Measurements from ENCODE around the gene MORN5. TPM values are rescaled to one million over a fixed set of nuclear protein-coding genes. Genes with fewer than 3 reads are reported as not detected.

The MORN5 gene
- total and polyA plus RNA-seq, 10 of the 15 experiments (the other 5 are each of a cell fraction or from before 2014, with no cell fraction given) = not detected

GRCh38 chr9:122134822-122135528 lies 24.7 kb upstream of the MORN5 start:
- Histone ChIP-seq H3K4me1 (ENCODE audit: control insufficient read depth, insufficient read depth, low read length) (no peaks in the 10 kb centered on the region), H3K27ac (ENCODE audit: control insufficient read depth, insufficient read depth) (no peak overlapping the region), H3K79me2 (ENCODE audit: control insufficient read depth, insufficient read depth, low read length) (no peaks in the 10 kb centered on the region), H2AFZ (ENCODE audit: control insufficient read depth, low read depth, low read length) (no peak overlapping the region), H3K4me2 (ENCODE audit: control insufficient read depth, insufficient read depth) (no peak overlapping the region), H3K9me3 (replicated peaks; ENCODE audit: control insufficient read depth, insufficient read depth, low read length) (no peaks in the 10 kb centered on the region), H3K27me3 (replicated peaks in 1 of 2; ENCODE audit: control insufficient read depth in 2 of 2, insufficient read depth in 2 of 2, low read length in 1 of 2) (peaks cover 0 to 2% of the 10 kb centered on the region in 2 experiments; a peak in 2 of 4 replicates), H4K20me1 (ENCODE audit: control insufficient read depth, insufficient read depth) (no peaks in the 10 kb centered on the region), H3K4me3 (no peak overlapping the region), H3K36me3 (ENCODE audit: control insufficient read depth in 2 of 2, insufficient read depth in 2 of 2, low read length in 1 of 2) (no peaks in the 10 kb centered on the region), H3K9ac (ENCODE audit: control insufficient read depth, insufficient read depth, low read length) (no peak overlapping the region)
- TF ChIP-seq IRF5 (IDR thresholded peaks at IDR 0.05; ENCODE audit: borderline replicate concordance) = no peak
- no peak for TF ChIP-seq ZNF622 (IDR thresholded peaks at IDR 0.05)
- TF ChIP-seq E2F8 (IDR thresholded peaks at IDR 0.05; ENCODE audit: low read depth, partially characterized antibody) = no peak
- TF ChIP-seq JUNB (IDR thresholded peaks at IDR 0.05) = no peak
- TF ChIP-seq ZNF592 (IDR thresholded peaks at IDR 0.05) = no peak
- ChIA-PET SMC1A (ENCODE audit: uncharacterized antibody, unreplicated experiment) (interaction anchor here (0.9 kb wide), 1 partner anchor 12 kb away, joined by 3 read pairs; no protein-coding TSS in a partner anchor), RAD21 (ENCODE audit: unreplicated experiment) (interaction anchor here (0.7 kb wide), 1 partner anchor 329 kb away, joined by 3 read pairs; no protein-coding TSS in a partner anchor), CTCF (interaction anchor here (1.0 to 1.4 kb wide), 4 partner anchors 8 to 11 kb away, joined by 3 to 10 read pairs (median 4); no protein-coding TSS in a partner anchor), POLR2A (interaction anchor here (0.6 kb wide), 1 partner anchor 15 kb away, joined by 4 read pairs; no protein-coding TSS in a partner anchor)
- BruUV-seq (replicated peaks) = no TSS peak
- WGBS (ENCODE audit: insufficient coverage, insufficient replicate concordance, low lambda C conversion rate, missing lambda C conversion rate) = 39% methylated on average over 12 of the region's 12 CpGs
- in situ Hi-C loops (cut with MboI) (no loop called here), intact Hi-C loops (cut with micrococcal nuclease; ENCODE audit: unreplicated experiment) (no loop called here)
- FAIRE-seq (no peak), DNase-seq (ENCODE audit: low read depth, low spot score) (no peak), ATAC-seq (no peak)

All from GM12878 (cell line).